Spleen (tissue), 7 donors: ENCODE results near the gene CCNJ.

ENCODE experiments used
- POLR2A ChIP-seq, 3 donors: fragments of 450-650 bp; IDR thresholded peaks; one replicate each; pipeline ENCODE4 v1.5.1; 2017; ENCODE audit warnings: antibody characterized with exemption in 3 of 3, mild to moderate bottlenecking in 1 of 3
- TF ChIP-seq, protein P1 (sequence below), 11 experiments: fragments of 200-600 bp in 7 of 11; fragments of 450-650 bp in 4 of 11; sonication (generic) in 4 of 11; IDR thresholded peaks in 8 of 11; conservative IDR thresholded peaks in 3 of 11; 1 replicate in 7 of 11; 2 replicates in 4 of 11; pipeline versions ENCODE4 v1.4.0 to v1.8.0; 2016 to 2021; ENCODE audit warnings: antibody characterized with exemption in 11 of 11, inconsistent platforms in 4 of 11, mild to moderate bottlenecking in 1 of 11
- donor health status: DM: no; HTN: no; CAD: no; lungs with moderate emphysema.
- donor health status: DM: no; HTN: no; CAD: no.
- donor health status: DM: no; HTN: no; CAD: no.

DNA sequence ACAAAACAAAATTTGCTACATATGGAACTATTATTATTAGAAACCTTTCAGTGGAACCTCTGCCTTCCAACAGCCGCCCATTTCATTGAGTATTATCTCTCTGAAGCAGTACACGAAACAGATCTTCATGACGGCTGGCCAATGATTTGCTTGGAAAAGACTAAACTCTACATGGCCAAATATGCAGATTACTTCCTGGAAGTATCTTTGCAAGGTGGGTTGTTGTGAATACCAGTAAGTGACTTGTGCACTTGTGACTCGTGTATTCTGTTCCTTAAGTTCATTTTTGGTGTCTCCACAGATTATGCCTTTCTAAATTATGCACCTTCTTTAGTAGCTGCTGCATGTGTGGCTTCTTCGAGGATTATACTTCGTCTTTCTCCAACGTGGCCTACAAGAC is 13.4 kb downstream of the CCNJ start:
- TF ChIP-seq, protein P1, sequence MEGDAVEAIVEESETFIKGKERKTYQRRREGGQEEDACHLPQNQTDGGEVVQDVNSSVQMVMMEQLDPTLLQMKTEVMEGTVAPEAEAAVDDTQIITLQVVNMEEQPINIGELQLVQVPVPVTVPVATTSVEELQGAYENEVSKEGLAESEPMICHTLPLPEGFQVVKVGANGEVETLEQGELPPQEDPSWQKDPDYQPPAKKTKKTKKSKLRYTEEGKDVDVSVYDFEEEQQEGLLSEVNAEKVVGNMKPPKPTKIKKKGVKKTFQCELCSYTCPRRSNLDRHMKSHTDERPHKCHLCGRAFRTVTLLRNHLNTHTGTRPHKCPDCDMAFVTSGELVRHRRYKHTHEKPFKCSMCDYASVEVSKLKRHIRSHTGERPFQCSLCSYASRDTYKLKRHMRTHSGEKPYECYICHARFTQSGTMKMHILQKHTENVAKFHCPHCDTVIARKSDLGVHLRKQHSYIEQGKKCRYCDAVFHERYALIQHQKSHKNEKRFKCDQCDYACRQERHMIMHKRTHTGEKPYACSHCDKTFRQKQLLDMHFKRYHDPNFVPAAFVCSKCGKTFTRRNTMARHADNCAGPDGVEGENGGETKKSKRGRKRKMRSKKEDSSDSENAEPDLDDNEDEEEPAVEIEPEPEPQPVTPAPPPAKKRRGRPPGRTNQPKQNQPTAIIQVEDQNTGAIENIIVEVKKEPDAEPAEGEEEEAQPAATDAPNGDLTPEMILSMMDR (IDR thresholded peaks at IDR 0.05 in 8 of 11, conservative IDR thresholded peaks at IDR 0.05 in 3 of 11): no peak
- TF ChIP-seq POLR2A (IDR thresholded peaks at IDR 0.05): no peak
